Liver (tissue), 3 donors: ENCODE data around the gene SLC35E3.

Experiments used
- CTCF ChIP-seq: fragments of 150-350 bp; IDR thresholded peaks from 2 replicates; pipeline ENCODE4 v1.5.1; 2017; ENCODE audit warnings: improper control_type of control experiment, low read depth, low read length; ENCODE audit not compliant: missing input control
- SP1 ChIP-seq: IDR thresholded peaks from 2 replicates; pipeline ENCODE4 v1.6.1; 2018; ENCODE audit warnings: antibody characterized with exemption, mild to moderate bottlenecking
- donor health status: healthy.
- donor health status: healthy.

GRCh38 chr12:68824131-68824530 is 78.2 kb downstream of the SLC35E3 start:
- TF ChIP-seq SP1 (no peak), CTCF (no peak)
